H7 (cell line): Measurements from ENCODE around the gene SBNO2. TPM values are rescaled to one million over a fixed set of nuclear protein-coding genes. Genes with fewer than 3 reads are reported as not detected.

Source experiments
- DNase-seq: peaks from one replicate; pipeline ENCODE4 v3.0.0; 2012
- H3K27me3 ChIP-seq: 2 replicates; pipeline ENCODE4 v1.6.0; 2011; ENCODE audit warnings: mild to moderate bottlenecking, low read length; ENCODE audit not compliant: control insufficient read depth, insufficient read depth
- H3K36me3 ChIP-seq: replicated peaks from 2 replicates; pipeline ENCODE4 v1.5.1; 2011; ENCODE audit warnings: low read length; ENCODE audit not compliant: control insufficient read depth, insufficient read depth
- H3K4me3 ChIP-seq: 2 replicates; pipeline ENCODE4 v1.5.1; 2011; ENCODE audit warnings: low read depth, mild to moderate bottlenecking, control low read depth, low read length, moderate library complexity; ENCODE audit not compliant: insufficient read depth
- total RNA-seq: library from RNA; depleted of rRNA; stranded (reverse); fragments of >200 nt; shearing (Covaris generic); gene quantifications from 2 replicates; pipeline ENCODE4 v1.2.3, GENCODE V29; 2014

The SBNO2 gene
- total RNA-seq, 1 experiment from 2014 or later, result 31.4 TPM

DNA sequence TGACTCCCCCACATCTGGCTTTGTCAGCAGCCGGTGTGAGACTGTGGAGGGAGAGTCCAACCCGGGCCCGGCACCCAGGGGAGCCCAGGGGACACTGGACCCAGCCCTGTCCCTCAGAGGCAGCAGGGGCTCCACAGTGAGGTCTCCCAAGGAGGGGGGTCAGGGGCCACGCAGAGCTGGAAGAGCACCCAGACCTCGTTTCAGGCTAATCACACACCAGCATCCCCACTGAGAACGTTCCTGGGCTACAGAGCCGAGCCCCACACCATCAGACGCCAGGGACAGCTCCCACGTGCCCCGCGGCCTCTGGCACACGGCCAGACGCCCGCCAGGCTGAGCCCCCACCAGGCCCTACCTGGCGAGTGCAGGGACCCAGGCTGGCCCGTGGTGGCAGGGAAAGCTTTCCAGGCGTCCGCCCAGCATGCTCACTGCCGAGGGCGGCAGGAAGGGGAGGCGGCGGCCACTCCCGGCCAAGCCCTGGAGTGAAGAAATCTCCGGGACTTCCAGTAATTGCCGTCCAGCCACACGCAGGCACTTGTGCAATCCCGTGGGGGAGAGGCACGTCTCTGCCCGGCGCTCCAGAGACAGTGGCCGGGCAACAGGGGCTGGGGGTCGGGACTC is 19.2 kb downstream of the SBNO2 start:
- Histone ChIP-seq H3K4me3 (no peak overlapping the region), H3K36me3 (no peaks in the 10 kb centered on the region; the same call in none of the 2 replicates), H3K27me3 (no peaks in the 10 kb centered on the region)
- DNase-seq, result no peak

DNA sequence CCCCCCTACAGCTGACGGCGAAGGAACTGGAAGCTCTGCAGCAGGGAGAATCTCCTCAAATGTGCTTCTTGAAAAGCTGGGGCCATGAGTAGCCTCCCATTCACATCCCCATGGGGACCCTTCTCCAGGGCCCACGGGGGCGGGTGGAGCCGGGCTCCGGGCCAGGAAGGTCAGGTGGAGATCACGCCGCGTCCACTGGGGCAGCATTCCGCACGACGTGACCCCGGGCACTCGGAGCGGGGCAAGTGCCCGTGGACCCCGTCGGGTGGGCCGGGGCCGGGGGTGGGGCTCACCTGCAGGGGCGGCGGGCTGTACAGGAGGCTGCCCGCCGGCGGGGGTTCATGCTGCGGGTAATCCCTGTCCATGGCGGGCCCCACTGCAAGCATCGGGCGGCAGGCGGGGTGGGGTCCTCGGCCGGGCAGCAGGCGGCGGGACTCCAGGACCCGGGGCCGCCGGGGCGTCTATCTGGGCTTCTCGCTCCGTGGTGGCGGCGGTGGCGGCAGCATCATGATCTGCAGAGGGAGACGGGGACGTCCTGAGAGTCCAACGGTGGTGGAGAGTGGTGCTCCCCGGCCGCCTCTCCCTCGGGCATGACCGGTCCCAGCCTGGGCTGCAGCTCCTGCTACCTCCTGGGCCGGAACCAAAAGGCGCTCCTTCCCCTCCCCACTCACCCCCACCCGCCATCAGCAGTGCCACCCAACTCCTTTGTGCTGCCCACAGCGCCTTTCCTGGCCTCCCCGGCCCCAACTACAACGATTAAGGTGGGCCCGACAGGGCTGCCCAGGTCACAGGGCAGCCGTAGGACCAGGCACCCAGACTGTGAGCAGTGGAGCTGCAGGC is 20.0 kb downstream of the SBNO2 start:
- DNase-seq, result no peak
- H3K4me3 ChIP-seq, result no peak overlapping the region

DNA sequence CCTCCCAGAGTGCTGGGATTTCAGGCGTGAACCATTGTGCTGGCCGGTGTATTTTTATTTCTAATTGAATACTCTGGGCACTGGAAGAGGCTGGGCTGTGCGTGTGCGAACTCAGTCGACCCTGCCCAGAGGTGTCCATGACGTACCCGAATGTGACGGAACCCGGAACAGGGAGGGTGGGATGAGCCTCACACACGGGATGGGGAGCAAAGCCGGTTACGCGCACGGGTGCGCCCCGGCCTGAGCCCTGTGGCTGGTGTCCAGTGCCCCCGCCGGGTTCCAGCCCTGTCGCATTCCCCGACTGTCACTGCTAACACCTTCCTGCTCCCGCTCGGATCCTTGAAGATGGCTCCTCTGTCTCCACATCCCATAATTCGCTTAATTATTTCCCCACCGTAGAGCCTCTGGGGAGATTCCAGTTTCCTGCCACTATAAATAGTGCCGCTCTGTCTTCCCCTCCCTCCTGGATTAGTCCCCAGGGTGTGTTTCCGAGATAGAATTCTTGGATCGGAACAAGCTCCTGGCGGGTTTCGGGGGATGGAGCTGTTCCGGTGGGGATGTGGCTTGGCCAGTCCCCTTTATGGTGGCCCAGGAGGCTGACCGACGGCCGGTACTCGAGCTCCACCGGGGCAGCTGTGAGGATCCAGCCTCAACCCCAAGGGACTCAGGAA is 22.0 kb downstream of the SBNO2 start:
- H3K27me3 ChIP-seq, result no peaks in the 10 kb centered on the region
- no peaks in the 10 kb centered on the region; the same call in none of the 2 replicates for H3K36me3 ChIP-seq
- H3K4me3 ChIP-seq, result no peak overlapping the region
- no peak for DNase-seq

More for the DNA sequence above, 20.0 kb downstream of the SBNO2 start:
- Histone ChIP-seq H3K36me3 (no peaks in the 10 kb centered on the region; the same call in none of the 2 replicates), H3K27me3 (no peaks in the 10 kb centered on the region)

DNA sequence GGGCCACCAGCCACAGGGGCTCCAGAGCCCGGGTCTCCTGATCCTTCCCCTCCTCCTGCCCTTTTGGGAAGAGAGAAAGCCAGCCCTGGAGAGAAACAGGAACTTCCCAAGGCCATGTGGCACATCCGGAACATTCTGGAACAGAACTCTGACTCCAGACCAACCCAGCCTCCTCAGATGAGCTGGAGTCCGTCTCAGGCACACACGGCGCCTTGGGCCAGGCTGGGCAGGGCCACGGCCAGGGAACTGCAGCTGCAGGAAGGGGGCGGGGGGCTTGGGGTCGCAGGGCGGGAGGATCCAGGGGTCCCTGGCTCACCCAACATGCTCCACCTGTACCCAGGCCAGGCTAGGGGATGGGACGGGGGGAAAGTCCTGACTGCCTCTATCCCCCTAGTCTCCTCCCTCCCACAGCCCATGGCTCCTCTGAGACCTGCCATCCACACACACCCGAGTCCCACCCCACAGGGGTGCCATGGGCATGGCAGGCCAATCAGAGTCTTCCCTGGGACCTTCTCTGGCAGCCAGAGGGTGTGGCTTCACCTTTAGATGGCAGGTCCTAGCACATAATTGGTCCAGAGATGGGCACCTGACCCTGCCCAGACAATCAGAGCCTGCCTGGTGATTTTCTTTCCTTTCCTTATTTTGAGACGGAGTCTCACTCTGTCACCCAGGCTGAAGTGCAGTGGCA is 22.9 kb downstream of the SBNO2 start:
- no peak for DNase-seq
- Histone ChIP-seq H3K4me3 (no peak overlapping the region), H3K27me3 (no peaks in the 10 kb centered on the region), H3K36me3 (no peaks in the 10 kb centered on the region; the same call in none of the 2 replicates)

DNA sequence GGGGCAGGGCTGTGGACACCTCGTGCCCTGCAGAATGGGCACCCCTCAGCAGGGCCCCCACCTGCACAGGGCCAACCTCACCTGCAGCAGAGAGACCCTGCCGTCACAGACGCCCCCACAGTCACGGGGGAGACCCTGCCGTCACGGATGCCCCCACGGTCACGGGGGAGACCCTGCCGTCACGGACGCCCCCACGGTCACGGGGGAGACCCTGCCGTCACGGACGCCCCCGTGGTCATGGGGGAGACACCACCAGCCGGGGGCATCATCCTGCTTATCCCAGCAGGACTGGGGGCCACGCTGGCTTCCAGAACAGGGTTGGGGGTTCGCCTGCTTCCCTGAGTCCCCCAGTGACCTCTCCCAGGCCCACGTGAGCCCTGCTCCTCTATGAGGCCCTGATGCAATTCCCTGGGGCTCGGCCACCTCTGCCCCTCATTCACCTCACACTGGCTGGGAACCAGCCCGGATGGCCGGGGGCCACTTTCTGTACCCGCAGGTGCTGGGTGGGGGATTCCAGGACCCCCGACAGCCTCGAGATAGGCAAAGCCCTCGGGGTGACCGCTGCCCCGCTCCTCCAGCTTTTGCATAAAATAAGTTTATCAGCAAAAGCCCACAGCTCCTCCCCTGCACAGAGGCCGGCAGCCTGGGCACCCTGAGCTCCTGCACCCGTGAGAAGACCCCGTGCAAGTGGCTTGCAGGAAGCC is 23.6 kb downstream of the SBNO2 start:
- H3K27me3 ChIP-seq, result no peaks in the 10 kb centered on the region
- no peak overlapping the region for H3K4me3 ChIP-seq
- H3K36me3 ChIP-seq, result no peaks in the 10 kb centered on the region; the same call in none of the 2 replicates
- DNase-seq, result no peak

DNA sequence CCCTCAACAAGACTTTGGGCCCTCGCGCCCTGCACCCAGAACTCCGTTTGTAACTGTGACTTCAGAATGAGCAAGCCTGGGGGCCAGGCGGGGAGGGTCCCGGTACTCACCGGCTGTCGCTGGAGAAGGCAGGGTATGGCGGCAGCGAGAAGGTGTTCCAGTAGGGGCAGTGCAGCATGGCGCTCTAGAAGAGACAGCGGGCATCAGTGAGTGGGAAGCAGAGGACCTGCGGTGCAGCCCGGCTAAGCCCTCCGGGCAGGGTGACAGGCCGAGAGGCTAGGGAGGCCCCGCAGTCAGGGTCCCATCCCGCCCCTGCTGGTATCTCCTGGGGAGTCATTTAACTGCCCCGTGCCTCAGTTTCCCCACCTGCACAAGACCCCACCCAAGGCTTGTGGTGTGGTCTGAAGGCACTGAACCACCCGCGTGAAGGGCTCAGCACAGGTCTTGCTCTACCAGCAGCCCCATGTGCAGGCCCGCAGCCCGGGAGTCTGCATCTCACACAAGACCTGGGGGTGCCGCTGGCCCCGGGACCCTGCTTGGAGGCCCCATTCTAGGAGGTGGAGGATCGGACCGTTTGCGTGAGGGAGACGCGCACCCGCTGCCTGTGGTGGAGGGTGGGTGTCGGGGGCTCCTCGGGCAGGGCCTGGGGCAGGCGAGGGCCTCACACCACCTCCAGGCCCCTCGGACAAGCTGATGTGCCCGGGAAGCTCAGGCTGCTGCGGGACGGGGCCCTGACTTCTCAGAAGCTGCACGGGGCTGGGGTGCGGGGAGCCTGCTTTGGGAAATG is 24.6 kb downstream of the SBNO2 start:
- no peaks in the 10 kb centered on the region; the same call in none of the 2 replicates for H3K36me3 ChIP-seq
- H3K27me3 ChIP-seq, result no peaks in the 10 kb centered on the region
- no peak overlapping the region for H3K4me3 ChIP-seq
- DNase-seq, result no peak

DNA sequence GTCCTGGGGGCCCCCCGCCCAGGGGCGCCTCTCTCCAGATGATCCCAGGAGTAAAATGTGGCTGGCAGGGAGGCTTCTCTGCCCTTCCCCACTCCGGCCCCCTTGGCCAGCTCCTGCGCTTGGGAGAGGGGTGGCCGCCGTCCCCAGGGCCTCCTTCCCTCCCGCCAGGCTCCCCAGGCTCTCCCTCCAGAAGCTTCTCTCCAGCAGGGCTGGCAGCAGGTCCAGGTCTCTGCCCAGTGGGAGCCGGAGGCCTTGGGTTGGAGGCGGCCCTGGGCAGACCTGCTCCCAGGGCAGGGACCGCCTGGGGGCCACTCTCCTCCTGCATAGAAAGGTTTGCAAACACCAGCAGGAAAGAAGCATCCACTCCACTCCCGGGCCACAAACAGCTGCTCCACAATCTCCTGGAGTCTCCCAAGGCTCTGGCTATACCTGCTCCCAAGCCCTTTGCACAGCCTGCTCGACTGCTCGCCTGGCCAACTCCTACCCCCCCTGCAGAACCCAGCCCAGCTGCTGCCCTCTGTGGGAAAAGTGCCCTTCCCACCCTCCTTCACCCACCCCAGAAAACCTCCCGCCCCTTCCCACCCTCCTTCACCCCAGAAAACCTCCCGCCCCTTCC is 26.0 kb downstream of the SBNO2 start:
- H3K36me3 ChIP-seq, result no peaks in the 10 kb centered on the region; the same call in none of the 2 replicates
- H3K27me3 ChIP-seq, result no peaks in the 10 kb centered on the region
- DNase-seq, result no peak
- no peak overlapping the region for H3K4me3 ChIP-seq

DNA sequence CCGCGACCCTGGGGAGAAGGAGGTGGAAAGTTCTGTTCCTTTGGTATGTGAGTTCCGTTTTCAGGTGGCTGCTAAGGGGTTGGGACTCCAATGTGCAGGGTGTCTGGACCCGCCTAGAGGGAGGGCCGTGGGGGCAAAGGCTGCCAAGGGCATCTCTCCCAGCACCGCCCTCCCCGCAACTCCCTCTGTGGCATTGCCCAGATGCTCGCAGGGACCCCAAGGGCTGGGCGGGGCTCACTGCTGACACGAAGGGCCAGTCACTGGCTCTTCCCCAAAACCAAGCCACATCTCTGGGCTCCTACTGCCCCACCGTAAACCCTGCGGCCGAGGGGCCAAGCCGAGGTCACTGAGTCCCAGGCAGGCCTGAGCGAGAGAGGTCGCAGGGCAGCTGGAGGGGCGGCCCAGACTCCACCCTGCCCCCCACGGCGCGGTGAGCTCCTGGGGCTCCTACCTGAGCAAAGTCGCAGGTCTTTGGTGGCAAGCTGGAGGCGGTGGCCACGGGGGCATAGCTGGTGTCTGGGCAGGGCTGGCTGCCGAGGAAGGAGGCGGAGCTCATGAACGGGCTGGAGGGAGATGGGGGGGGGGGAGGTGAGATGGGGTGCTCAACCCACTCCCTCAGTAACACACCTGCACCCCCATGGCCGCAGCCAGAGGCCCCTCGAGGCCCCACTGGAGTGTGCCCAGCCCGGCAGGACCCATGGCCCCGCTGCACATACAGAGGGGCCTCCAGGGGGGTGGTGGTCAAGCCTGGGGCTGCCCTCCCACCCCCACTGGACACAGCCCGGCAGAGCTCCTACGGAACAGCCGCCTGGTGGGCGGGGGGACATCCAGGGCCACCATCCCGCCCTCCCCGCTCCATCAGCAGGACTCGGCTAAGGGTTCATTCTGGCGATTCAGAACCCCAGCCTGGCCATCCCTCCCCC is 26.9 kb downstream of the SBNO2 start:
- Histone ChIP-seq H3K27me3 (no peaks in the 10 kb centered on the region), H3K4me3 (no peak overlapping the region), H3K36me3 (peaks cover 2% of the 10 kb centered on the region)
- DNase-seq, result no peak

DNA sequence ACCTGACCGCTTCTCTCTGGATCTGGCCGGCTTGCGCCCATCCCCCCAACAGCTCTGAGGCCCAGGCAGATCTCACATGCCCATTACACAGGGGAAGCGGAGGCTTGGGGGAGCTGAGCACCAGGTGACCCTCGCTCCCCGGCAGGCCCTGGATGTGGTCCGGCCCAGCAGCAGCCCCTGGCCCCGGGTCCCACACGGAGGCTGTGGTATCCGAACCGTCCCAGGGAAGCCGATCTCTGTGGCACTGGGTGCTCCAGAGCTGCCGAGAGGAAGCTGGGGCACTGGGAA is 27.7 kb downstream of the SBNO2 start:
- Histone ChIP-seq H3K27me3 (no peaks in the 10 kb centered on the region), H3K36me3 (peaks cover 2% of the 10 kb centered on the region), H3K4me3 (no peak overlapping the region)
- DNase-seq, result peak; percentile 84

DNA sequence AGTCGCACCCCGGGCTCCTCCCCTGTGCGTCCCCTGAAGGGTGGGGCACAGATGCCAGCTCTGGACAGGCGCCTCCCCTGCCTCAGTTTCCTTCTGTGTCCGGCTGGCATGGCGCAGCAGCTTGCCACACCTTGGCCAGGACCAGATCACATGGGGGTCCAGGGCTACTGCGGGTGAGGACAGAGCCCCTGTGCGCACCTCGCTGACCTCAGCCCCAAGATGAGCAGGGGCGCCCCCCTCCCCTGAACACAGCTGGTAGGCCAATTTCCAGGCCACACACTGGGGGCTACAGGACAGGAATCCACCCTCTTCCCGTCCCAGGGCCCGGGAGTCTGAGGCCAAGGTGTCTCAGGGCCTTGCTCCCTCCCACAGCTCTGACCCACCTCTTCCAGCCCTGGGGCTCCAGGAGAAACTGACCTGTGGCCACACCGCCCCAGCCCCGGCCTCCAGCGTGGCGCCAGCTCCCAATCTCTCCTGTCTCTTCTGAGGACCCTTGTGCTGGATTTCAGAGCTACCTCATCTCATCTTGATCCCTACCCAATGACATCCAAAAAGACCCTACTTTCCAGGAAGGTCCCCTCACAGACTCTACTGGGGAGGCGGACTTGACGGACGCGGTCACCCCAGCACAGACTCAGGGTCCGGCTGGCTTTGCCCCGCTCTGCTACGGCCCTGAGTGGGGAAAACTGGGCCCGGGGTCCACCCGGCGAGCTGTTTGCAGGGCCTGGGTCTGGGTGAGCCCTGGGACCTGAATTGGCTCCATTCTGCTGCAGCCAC is 28.2 kb downstream of the SBNO2 start:
- Histone ChIP-seq H3K27me3 (no peaks in the 10 kb centered on the region), H3K4me3 (no peak overlapping the region), H3K36me3 (peaks cover 2% of the 10 kb centered on the region)
- DNase-seq, result no peak

DNA sequence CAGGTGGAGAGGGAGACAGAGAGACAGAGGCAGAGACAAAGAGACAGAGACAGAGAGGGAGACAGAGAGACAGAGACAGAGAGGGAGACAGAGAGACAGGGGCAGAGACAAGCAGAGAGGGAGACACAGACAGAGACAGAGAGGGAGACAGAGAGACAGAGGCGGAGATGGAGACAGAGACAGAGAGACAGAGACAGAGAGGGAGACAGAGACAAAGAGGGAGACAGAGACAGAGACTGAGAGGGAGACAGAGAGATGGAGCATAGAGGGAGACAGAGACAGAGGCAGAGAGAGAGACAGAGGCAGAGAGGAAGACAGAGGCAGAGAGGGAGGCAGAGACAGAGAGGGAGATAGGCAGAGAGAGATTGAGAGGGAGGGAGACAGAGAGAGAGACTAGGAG is 29.3 kb downstream of the SBNO2 start:
- no peak for DNase-seq
- no peak overlapping the region for H3K4me3 ChIP-seq
- peaks cover 2% of the 10 kb centered on the region for H3K36me3 ChIP-seq
- H3K27me3 ChIP-seq, result no peaks in the 10 kb centered on the region
